TTC549 (cell line): ENCODE data around the gene SLC6A8.
"Not testable (repeated sequence)": the region's sequence is repeated elsewhere in the genome, so short reads cannot be mapped to it uniquely, and the experiment has no call there.

ENCODE experiments used
- FAIRE-seq: peaks from 2 replicates; lab custom pipeline; 2012; peaks lifted over from hg19 to GRCh38; lab: Jason Lieb, UNC

Gene SLC6A8

GRCh38 chrX:153693216-153694086 lies 5.7 kb downstream of the SLC6A8 start:
- no peak for FAIRE-seq

GRCh38 chrX:153694256-153694655 lies 6.5 kb downstream of the SLC6A8 start:
- not testable (repeated sequence) for FAIRE-seq

- FAIRE-seq, result no peak
Measured at GRCh38 chrX:153694687-153695270, 7.1 kb downstream of the SLC6A8 start.

GRCh38 chrX:153696100-153696499 lies 8.4 kb downstream of the SLC6A8 start:
- no peak for FAIRE-seq

- FAIRE-seq, result not testable (repeated sequence)
Measured at GRCh38 chrX:153696538-153696937, 8.8 kb downstream of the SLC6A8 start.

GRCh38 chrX:153696986-153697722 lies 9.4 kb downstream of the SLC6A8 start:
- FAIRE-seq, result not testable (repeated sequence)

- FAIRE-seq, result no peak
Measured at GRCh38 chrX:153697924-153698865, 10.5 kb downstream of the SLC6A8 start.

GRCh38 chrX:153699210-153699783 lies 11.6 kb downstream of the SLC6A8 start:
- not testable (repeated sequence) for FAIRE-seq

GRCh38 chrX:153699784-153700371 lies 12.2 kb downstream of the SLC6A8 start:
- not testable (repeated sequence) for FAIRE-seq

- FAIRE-seq, result no peak
Measured at GRCh38 chrX:153700376-153700945, 12.7 kb downstream of the SLC6A8 start.

- no peak for FAIRE-seq
Measured at GRCh38 chrX:153700967-153701366, 13.2 kb downstream of the SLC6A8 start.

- no peak for FAIRE-seq
Measured at GRCh38 chrX:153701706-153702105, 14.0 kb downstream of the SLC6A8 start.

- no peak for FAIRE-seq
Measured at GRCh38 chrX:153702336-153703035, 14.8 kb downstream of the SLC6A8 start.

- FAIRE-seq, result no peak
Measured at GRCh38 chrX:153703036-153703370, 15.3 kb downstream of the SLC6A8 start.

GRCh38 chrX:153704021-153704526 lies 16.3 kb downstream of the SLC6A8 start:
- no peak for FAIRE-seq

- FAIRE-seq, result not testable (repeated sequence)
Measured at GRCh38 chrX:153704631-153705402, 17.1 kb downstream of the SLC6A8 start.

- FAIRE-seq, result not testable (repeated sequence)
Measured at GRCh38 chrX:153705403-153706060, 17.8 kb downstream of the SLC6A8 start.

GRCh38 chrX:153706799-153707198 lies 19.1 kb downstream of the SLC6A8 start:
- no peak for FAIRE-seq

- FAIRE-seq, result no peak
Measured at GRCh38 chrX:153707406-153707805, 19.7 kb downstream of the SLC6A8 start.
